Astrocyte (in vitro differentiated cells and primary cell): ENCODE measurements around the gene MAEA. TPM values are rescaled to one million over a fixed set of nuclear protein-coding genes. Genes with fewer than 3 reads are reported as not detected.

Source experiments
- DNase-seq: peaks from one replicate; pipeline ENCODE4 v3.0.0-alpha.2; 2010; ENCODE audit warnings: low read depth
- FAIRE-seq: peaks from 2 replicates; lab custom pipeline; 2011; peaks lifted over from hg19 to GRCh38; lab: Jason Lieb, UNC
- H2AFZ ChIP-seq: 2 replicates; pipeline ENCODE4 v1.6.0; 2012; ENCODE audit warnings: low read depth, low read length, inconsistent platforms
- H3K27ac ChIP-seq: 2 replicates; pipeline ENCODE4 v1.5.1; 2011; ENCODE audit warnings: low read depth, low read length, inconsistent platforms
- H3K27me3 ChIP-seq: 2 replicates; pipeline ENCODE4 v1.6.0; 2011; ENCODE audit warnings: low read length, inconsistent platforms; ENCODE audit not compliant: insufficient read depth
- H3K36me3 ChIP-seq: 2 replicates; pipeline ENCODE4 v1.5.1; 2011; ENCODE audit warnings: low read length, inconsistent platforms; ENCODE audit not compliant: insufficient read depth
- H3K4me1 ChIP-seq: 2 replicates; pipeline ENCODE4 v1.5.1; 2011; ENCODE audit warnings: low read length, inconsistent platforms; ENCODE audit not compliant: insufficient read depth
- H3K4me2 ChIP-seq: 2 replicates; pipeline ENCODE4 v1.6.0; 2012; ENCODE audit warnings: low read length, inconsistent platforms
- H3K4me3 ChIP-seq: 2 replicates; pipeline ENCODE4 v1.5.1; 2011; ENCODE audit warnings: low read depth, mild to moderate bottlenecking, low read length, inconsistent platforms; ENCODE audit not compliant: insufficient read depth
- H3K79me2 ChIP-seq: 2 replicates; pipeline ENCODE4 v1.6.0; 2012; ENCODE audit warnings: mild to moderate bottlenecking, low read length, inconsistent platforms; ENCODE audit not compliant: insufficient read depth
- H3K9ac ChIP-seq: 2 replicates; pipeline ENCODE4 v1.6.0; 2012; ENCODE audit warnings: mild to moderate bottlenecking, low read length, inconsistent platforms
- H3K9me3 ChIP-seq: 2 replicates; pipeline ENCODE4 v1.5.1; 2012; ENCODE audit warnings: low read depth, mild to moderate bottlenecking, low read length, inconsistent platforms; ENCODE audit not compliant: insufficient read depth
- H4K20me1 ChIP-seq: 2 replicates; pipeline ENCODE4 v1.6.0; 2012; ENCODE audit warnings: low read length, inconsistent platforms; ENCODE audit not compliant: insufficient read depth
- H3K27ac Mint-ChIP-seq: one replicate; pipeline ENCODE4 v1.8.0; 2021; ENCODE audit warnings: mild to moderate bottlenecking, mixed read lengths; ENCODE audit not compliant: unreplicated experiment
- H3K27me3 Mint-ChIP-seq: one replicate; pipeline ENCODE4 v1.8.0; 2021; ENCODE audit warnings: low read depth, mixed read lengths; ENCODE audit not compliant: unreplicated experiment
- H3K36me3 Mint-ChIP-seq: one replicate; pipeline ENCODE4 v1.8.0; 2021; ENCODE audit warnings: low read depth, mixed read lengths; ENCODE audit not compliant: unreplicated experiment
- H3K4me1 Mint-ChIP-seq: one replicate; pipeline ENCODE4 v1.8.0; 2021; ENCODE audit warnings: low read depth, mixed read lengths; ENCODE audit not compliant: unreplicated experiment
- H3K4me3 Mint-ChIP-seq: one replicate; pipeline ENCODE4 v1.8.0; 2021; ENCODE audit warnings: mild to moderate bottlenecking, moderate library complexity, mixed read lengths; ENCODE audit not compliant: unreplicated experiment
- H3K9me3 Mint-ChIP-seq: one replicate; pipeline ENCODE4 v1.8.0; 2021; ENCODE audit warnings: mild to moderate bottlenecking, mixed read lengths; ENCODE audit not compliant: unreplicated experiment
- CTCF ChIP-seq: IDR thresholded peaks from 2 replicates; pipeline ENCODE4 v1.5.1; 2011; ENCODE audit warnings: low read depth, mild to moderate bottlenecking, inconsistent platforms, low read length, moderate library complexity; ENCODE audit not compliant: insufficient read depth
- EZH2 ChIP-seq: IDR thresholded peaks from 2 replicates; pipeline ENCODE4 v1.6.1; 2012; ENCODE audit warnings: mild to moderate bottlenecking, low read length, inconsistent platforms; ENCODE audit not compliant: insufficient read depth
- total RNA-seq: library from RNA; stranded (reverse); gene quantifications from 2 replicates; pipeline ENCODE4 v1.2.1, GENCODE V29; 2021

Gene MAEA
- total RNA-seq, 1 donor from 2014 or later = 79.3 TPM

GRCh38 chr4:1253831-1254230, 35.9 kb upstream of the MAEA start:
- FAIRE-seq = no peak
- Histone ChIP-seq H4K20me1 (no peaks in the 10 kb centered on the region), H3K27me3 (no peaks in the 10 kb centered on the region), H3K4me2 (no peak overlapping the region), H3K36me3 (no peaks in the 10 kb centered on the region), H2AFZ (no peak overlapping the region), H3K9ac (no peak overlapping the region), H3K27ac (no peak overlapping the region), H3K4me1 (peaks cover 6% of the 10 kb centered on the region), H3K9me3 (peaks cover 29% of the 10 kb centered on the region), H3K4me3 (no peak overlapping the region), H3K79me2 (peaks cover 17% of the 10 kb centered on the region)
- no peak for DNase-seq
- Mint-ChIP-seq H3K27me3 (no peaks in the 10 kb centered on the region), H3K4me3 (no peak overlapping the region), H3K27ac (no peak overlapping the region), H3K36me3 (peaks cover 26% of the 10 kb centered on the region), H3K4me1 (peaks cover 2% of the 10 kb centered on the region), H3K9me3 (peaks cover 58% of the 10 kb centered on the region)
- TF ChIP-seq EZH2 (no peak), CTCF (no peak)

GRCh38 chr4:1255151-1255550, 34.5 kb upstream of the MAEA start:
- FAIRE-seq (no peak), DNase-seq (no peak)
- TF ChIP-seq EZH2 = no peak
- no peak for TF ChIP-seq CTCF
- no peaks in the 10 kb centered on the region for H3K36me3 ChIP-seq
- Mint-ChIP-seq H3K4me3 (no peak overlapping the region), H3K27me3 (peaks cover 2% of the 10 kb centered on the region), H3K27ac (no peak overlapping the region), H3K9me3 (peaks cover 56% of the 10 kb centered on the region), H3K4me1 (peaks cover 2% of the 10 kb centered on the region), H3K36me3 (peaks cover 24% of the 10 kb centered on the region)
- H3K4me1 ChIP-seq = peaks cover under 1% of the 10 kb centered on the region
- H2AFZ ChIP-seq = no peak overlapping the region
- H3K27ac ChIP-seq = no peak overlapping the region
- no peak overlapping the region for H3K4me2 ChIP-seq
- H3K4me3 ChIP-seq = no peak overlapping the region
- no peaks in the 10 kb centered on the region for H4K20me1 ChIP-seq
- H3K27me3 ChIP-seq = no peaks in the 10 kb centered on the region
- H3K79me2 ChIP-seq = peaks cover 12% of the 10 kb centered on the region
- H3K9me3 ChIP-seq = peaks cover 27% of the 10 kb centered on the region
- no peak overlapping the region for H3K9ac ChIP-seq

- FAIRE-seq (no peak), DNase-seq (no peak)
- H3K4me2 ChIP-seq = no peak overlapping the region
- peaks cover 22% of the 10 kb centered on the region for H3K9me3 ChIP-seq
- no peaks in the 10 kb centered on the region for H3K27me3 ChIP-seq
- H3K4me1 ChIP-seq = no peaks in the 10 kb centered on the region
- Mint-ChIP-seq H3K4me1 (no peaks in the 10 kb centered on the region), H3K36me3 (peaks cover 22% of the 10 kb centered on the region), H3K27ac (no peak overlapping the region), H3K4me3 (no peak overlapping the region), H3K27me3 (peaks cover 8% of the 10 kb centered on the region), H3K9me3 (peaks cover 52% of the 10 kb centered on the region)
- H3K9ac ChIP-seq = no peak overlapping the region
- H3K36me3 ChIP-seq = no peaks in the 10 kb centered on the region
- no peak for TF ChIP-seq CTCF
- no peak for TF ChIP-seq EZH2
- H2AFZ ChIP-seq = no peak overlapping the region
- no peak overlapping the region for H3K4me3 ChIP-seq
- H4K20me1 ChIP-seq = no peaks in the 10 kb centered on the region
- H3K27ac ChIP-seq = no peak overlapping the region
- H3K79me2 ChIP-seq = peaks cover 8% of the 10 kb centered on the region
These were observed 34.0 kb upstream of the MAEA start for GRCh38 chr4:1255699-1256098.
